Fibroblast of skin of left quadriceps (primary cell): Measurements from ENCODE around the gene ABCC4.

ENCODE experiments used
- DNase-seq, 2 experiments: peaks; one replicate each; pipeline ENCODE4 v3.0.0-alpha.2; 2013; ENCODE audit warnings: low read depth in 2 of 2

The ABCC4 gene

DNA sequence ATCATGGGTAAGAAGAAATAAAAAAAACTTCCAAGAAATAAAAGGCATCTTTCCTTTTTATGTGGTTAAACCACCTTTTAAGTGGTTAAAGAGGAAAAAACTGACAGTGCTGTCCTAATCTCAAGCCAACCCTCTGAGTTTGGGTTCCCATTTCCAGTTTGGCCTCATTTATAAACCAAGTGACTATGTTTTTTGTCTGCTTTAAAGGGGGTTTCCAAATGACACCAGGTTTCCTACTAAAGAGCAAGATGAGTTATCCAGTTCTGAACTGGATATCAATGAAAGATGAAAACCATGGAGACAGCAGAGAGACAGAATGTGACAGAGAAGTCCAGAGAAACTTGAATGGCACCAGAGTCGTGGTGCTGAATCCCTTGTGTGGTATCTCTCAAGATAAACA is 251.5 kb downstream of the ABCC4 start:
- no peak for DNase-seq

GRCh38 chr13:95044452-95045205 is 256.6 kb downstream of the ABCC4 start:
- no peak for DNase-seq

GRCh38 chr13:95039415-95039814 is 261.8 kb downstream of the ABCC4 start:
- no peak for DNase-seq

DNA sequence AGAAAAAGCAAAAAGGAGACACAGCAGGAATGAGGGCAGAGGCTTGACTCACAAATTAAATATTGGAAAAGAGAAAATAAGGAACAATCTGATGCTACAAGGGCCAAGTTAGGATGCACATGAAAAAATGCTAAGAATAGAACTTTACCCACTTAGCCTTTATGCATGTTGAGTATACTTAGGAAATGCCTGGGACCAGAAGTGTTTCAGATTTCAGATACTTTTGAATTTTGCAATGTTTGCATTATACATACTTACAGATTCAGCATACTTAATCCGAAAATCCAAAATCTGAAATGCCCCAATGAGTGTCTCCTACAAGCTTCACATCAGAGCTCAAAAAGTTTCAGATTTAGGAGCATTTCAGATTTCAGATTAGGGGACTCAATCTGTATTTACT is 262.3 kb downstream of the ABCC4 start:
- DNase-seq = no peak

- DNase-seq = no peak
Measured at GRCh38 chr13:95035311-95036109, 265.7 kb downstream of the ABCC4 start.

- no peak for DNase-seq
Measured at GRCh38 chr13:95033890-95034289, 267.4 kb downstream of the ABCC4 start.

DNA sequence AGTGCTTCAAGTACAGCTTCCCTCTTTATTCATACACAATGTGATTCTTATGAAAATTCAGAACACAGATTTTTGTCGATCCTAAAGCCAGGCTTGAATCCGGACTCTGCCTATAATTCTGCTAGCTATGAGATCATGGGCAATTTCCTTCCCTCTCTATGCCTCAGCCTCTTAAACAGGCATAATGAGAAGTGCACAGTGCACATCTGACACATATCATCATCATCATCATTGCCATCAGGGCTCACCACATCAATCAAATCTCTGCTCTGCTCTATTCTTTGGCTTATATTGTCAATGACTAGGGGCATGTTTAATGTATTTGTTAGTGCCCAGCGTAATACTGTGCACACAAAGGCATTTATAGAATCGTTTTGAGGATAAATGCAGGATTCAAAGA is 269.1 kb downstream of the ABCC4 start:
- DNase-seq = no peak

DNA sequence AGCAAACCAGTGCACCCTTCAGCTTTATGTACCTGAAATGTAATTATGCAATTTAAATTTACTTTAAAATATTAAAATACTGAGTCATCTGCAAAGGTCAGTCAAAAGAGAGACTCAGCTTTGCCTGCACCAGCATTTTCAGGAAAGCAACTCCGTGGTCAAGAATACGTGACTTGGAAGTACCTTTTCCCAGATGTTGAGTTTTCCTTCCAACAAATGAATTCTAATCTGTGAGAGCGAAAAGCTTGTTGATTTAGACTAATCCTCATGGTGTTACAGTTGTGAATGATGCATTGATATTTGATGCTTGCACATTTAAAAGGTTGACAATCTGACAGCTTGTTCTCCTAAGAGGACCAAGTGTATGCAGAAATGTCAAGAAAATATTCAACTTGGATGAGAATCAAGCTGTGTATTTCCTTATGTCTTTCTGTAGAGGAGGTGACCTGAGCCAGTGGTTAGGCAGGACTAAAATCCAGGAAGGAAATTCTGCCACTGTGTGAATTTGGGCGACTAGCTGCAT is 270.4 kb downstream of the ABCC4 start:
- DNase-seq = no peak

DNA sequence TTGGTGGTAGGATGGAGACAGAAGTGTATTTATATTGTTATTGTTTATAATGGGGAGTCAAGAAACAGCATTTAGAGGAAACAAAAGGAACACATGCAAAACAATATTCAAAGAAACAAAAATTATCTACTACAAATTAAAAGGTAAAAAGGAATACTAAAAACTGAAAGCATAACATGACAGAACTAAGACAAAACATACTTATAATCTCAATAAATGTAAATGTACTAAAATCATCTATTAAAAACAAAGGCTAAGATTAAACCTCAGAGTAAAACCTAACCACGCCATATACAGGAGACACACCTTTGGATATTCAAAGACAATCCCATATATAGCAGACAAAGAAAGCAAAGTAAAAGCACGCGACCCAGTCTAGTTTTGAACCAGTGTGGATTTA is 273.6 kb downstream of the ABCC4 start:
- no peak for DNase-seq

GRCh38 chr13:95025116-95025515 is 276.1 kb downstream of the ABCC4 start:
- DNase-seq = no peak

DNA sequence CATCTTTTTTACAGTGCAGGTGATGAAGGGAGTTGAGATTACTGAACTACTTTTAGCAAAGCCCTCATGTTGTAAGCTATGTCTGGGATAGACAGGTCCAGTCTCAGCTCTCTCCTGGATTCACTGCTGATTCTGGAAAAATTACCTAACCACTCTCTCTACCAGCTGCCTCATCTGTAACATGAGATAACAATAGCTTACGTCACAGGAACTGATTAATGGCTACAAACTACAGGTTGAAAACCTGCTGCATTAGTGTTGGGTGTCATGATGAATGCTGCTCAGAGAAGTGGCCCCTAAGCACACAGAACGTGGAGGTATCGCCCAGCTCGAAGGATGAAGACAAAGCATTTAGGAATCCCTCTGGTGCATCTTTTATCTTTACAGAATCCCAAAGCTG is 277.8 kb downstream of the ABCC4 start:
- DNase-seq = no peak

GRCh38 chr13:95020298-95020987 is 280.8 kb downstream of the ABCC4 start:
- no peak for DNase-seq

- DNase-seq = no peak
Measured at GRCh38 chr13:95019886-95020285, 281.4 kb downstream of the ABCC4 start.

DNA sequence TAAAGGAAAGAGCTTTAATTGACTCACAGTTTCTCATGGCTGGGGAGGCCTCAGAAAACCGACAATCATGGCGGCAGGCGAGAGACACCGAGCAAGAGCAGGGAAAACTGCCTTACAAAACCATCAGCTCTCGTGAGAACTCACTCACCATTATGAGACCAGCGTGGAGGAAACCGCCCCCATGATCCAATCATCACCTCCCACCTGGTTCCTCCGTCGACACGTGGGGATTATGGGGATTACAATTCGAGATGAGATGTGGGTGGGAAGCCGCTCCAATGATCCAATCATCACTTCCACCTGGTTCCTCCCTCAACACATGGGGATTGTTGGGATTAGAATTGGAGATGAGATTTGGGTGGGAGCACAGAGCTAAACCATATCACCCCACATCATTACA is 293.9 kb downstream of the ABCC4 start:
- DNase-seq = no peak

- DNase-seq = no peak
Measured at GRCh38 chr13:95005300-95005699, 296.0 kb downstream of the ABCC4 start.

- no peak for DNase-seq
Measured at GRCh38 chr13:95003019-95003813, 298.0 kb downstream of the ABCC4 start.

DNA sequence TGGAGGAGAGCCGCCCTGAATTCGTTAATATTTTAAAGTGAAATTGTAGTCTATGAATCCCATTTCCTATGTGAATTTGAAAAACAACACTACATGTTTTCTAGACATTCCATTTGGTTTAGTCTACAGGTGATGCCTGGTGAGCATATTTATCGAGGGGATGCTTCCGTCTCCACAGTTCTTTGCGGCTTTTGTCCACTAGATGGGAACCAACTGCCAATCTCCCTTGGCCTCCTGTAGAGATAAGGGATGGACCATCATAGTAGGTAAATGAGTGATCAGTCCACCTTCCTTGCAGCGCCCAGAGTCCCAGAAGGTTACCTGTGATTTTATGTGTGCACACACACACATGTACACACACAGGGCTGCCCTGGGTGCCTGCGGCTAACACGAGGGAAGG is 299.1 kb downstream of the ABCC4 start:
- no peak for DNase-seq

GRCh38 chr13:94999871-95000270 is 301.4 kb downstream of the ABCC4 start:
- no peak for DNase-seq

DNA sequence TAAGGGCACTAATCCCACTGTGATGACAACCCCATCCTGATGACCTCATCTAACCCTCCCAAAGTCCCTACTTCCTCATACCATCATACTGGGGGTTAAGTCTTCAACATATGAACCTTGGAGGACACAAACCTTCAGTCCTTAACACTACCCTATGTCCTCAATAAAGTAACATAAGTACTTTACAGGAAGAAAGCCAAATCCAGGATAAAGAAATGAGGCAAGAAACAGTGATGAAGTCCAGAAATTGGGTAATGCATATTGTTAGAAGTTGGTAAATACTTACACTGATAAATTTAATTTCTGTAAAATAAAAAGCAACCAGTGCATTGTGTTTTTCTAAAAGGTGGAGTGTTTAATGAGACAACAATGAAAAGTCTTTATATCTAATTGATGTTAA is 304.1 kb downstream of the ABCC4 start:
- DNase-seq = no peak

GRCh38 chr13:94996445-94996844 is 304.8 kb downstream of the ABCC4 start:
- no peak for DNase-seq

DNA sequence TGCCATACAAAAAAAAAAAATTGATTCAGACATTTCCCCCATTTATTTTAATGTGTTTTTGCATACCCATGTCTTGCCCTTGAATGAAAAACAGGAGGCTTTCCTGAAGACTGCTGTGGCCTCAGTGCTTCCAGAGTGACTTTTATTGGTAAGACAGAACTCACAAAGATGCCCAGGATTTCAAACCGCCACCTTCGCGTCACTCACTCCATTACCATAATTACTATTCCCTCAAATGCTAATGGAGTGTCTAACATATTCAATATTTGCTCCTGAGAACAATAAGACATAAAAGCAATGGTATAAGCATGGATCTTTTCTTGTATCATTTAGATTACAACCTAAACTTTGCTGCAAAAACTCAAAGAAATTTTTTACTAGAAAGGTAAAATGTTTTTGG is 306.7 kb downstream of the ABCC4 start:
- DNase-seq = no peak

DNA sequence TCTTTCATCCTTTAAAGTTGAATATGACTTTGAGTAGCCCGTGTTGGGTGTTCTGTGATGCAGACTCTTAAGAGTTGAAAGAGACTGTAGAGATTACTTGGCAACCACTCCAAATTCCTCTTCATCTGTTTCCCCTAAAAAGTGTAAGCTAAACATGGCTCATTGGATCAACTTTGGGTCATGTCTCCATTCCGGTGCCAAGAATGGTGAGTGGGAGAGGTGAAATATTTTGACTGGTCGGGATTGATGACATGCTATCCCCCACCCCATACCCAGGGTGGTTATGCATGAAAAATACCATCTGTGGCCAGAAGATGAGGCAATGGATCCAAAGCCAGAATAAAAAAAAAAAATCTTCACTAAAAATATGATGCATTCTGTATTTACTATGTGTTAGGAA is 307.6 kb downstream of the ABCC4 start:
- DNase-seq = peak in 1 of 2 experiments; percentile 6
